Keratinocyte (primary cell): ENCODE results near the gene BNC2. TPM values are rescaled to one million over a fixed set of nuclear protein-coding genes. Genes with fewer than 3 reads are reported as not detected.

Experiments
- DNase-seq: peaks from one replicate; pipeline ENCODE4 v3.0.0-alpha.2; 2011; ENCODE audit warnings: low read depth, missing footprints, low spot score
- FAIRE-seq: peaks from 2 replicates; lab custom pipeline; 2011; peaks lifted over from hg19 to GRCh38; lab: Jason Lieb, UNC
- H2AFZ ChIP-seq: 2 replicates; pipeline ENCODE4 v1.6.0; 2012; ENCODE audit warnings: low read length, control low read depth, inconsistent platforms; ENCODE audit not compliant: control insufficient read depth
- H3K27ac ChIP-seq: 2 replicates; pipeline ENCODE4 v1.5.1; 2011; ENCODE audit warnings: low read length; ENCODE audit not compliant: control insufficient read depth, insufficient read depth
- H3K27me3 ChIP-seq: 3 replicates; pipeline ENCODE4 v1.6.0; 2011; ENCODE audit warnings: low read length; ENCODE audit not compliant: control insufficient read depth, insufficient read depth; ENCODE audit errors: extremely low read depth
- H3K36me3 ChIP-seq, 2 experiments: 2 replicates in 1 of 2; 3 replicates in 1 of 2; pipeline ENCODE4 v1.5.1; 2011; ENCODE audit warnings: low read length in 2 of 2, mild to moderate bottlenecking in 1 of 2; ENCODE audit not compliant: control insufficient read depth in 2 of 2, insufficient read depth in 2 of 2; ENCODE audit errors: extremely low read depth in 1 of 2
- H3K4me1 ChIP-seq: 3 replicates; pipeline ENCODE4 v1.5.1; 2011; ENCODE audit warnings: low read length; ENCODE audit not compliant: control insufficient read depth, insufficient read depth; ENCODE audit errors: extremely low read depth
- H3K4me2 ChIP-seq: 3 replicates; pipeline ENCODE4 v1.6.0; 2011; ENCODE audit warnings: low read depth, low read length; ENCODE audit not compliant: control insufficient read depth, insufficient read depth; ENCODE audit errors: extremely low read depth
- H3K4me3 ChIP-seq, 3 experiments: fragments of 200-600 bp in 1 of 3; sonication (generic) in 1 of 3; 2 replicates in 2 of 3; 3 replicates in 1 of 3; pipeline ENCODE4 v1.5.1; 2011 to 2016; ENCODE audit warnings: low read length in 3 of 3, mild to moderate bottlenecking in 3 of 3, control low read depth in 2 of 3, inconsistent platforms in 1 of 3, low read depth in 1 of 3, mixed read lengths in 1 of 3, mixed run types in 1 of 3, moderate library complexity in 1 of 3; ENCODE audit not compliant: control insufficient read depth in 2 of 3, insufficient read depth in 2 of 3; ENCODE audit errors: extremely low read depth in 1 of 3
- H3K79me2 ChIP-seq: 2 replicates; pipeline ENCODE4 v1.6.0; 2012; ENCODE audit warnings: low read length; ENCODE audit not compliant: control insufficient read depth, insufficient read depth
- H3K9ac ChIP-seq: 3 replicates; pipeline ENCODE4 v1.6.0; 2011; ENCODE audit warnings: low read length; ENCODE audit not compliant: control insufficient read depth, insufficient read depth; ENCODE audit errors: extremely low read depth
- H3K9me1 ChIP-seq: 3 replicates; pipeline ENCODE4 v1.6.0; 2011; ENCODE audit warnings: low read length; ENCODE audit not compliant: control insufficient read depth, insufficient read depth; ENCODE audit errors: extremely low read depth
- H3K9me3 ChIP-seq: 2 replicates; pipeline ENCODE4 v1.5.1; 2012; ENCODE audit warnings: low read depth, low read length; ENCODE audit not compliant: control insufficient read depth
- H4K20me1 ChIP-seq: 3 replicates; pipeline ENCODE4 v1.6.0; 2011; ENCODE audit warnings: low read length; ENCODE audit not compliant: control insufficient read depth, insufficient read depth; ENCODE audit errors: extremely low read depth
- CTCF ChIP-seq, 3 experiments: IDR thresholded peaks in 1 of 3; conservative IDR thresholded peaks in 1 of 3; optimal IDR thresholded peaks in 1 of 3; 2 replicates in 2 of 3; 3 replicates in 1 of 3; pipeline versions ENCODE3 to v1.5.1; 2011; ENCODE audit warnings: low read length in 3 of 3, mild to moderate bottlenecking in 3 of 3, moderate library complexity in 2 of 3, control low read depth in 1 of 3, inconsistent platforms in 1 of 3; ENCODE audit not compliant: insufficient read depth in 2 of 3; ENCODE audit errors: extremely low read depth in 1 of 3
- EZH2 ChIP-seq: IDR thresholded peaks from one replicate; pipeline ENCODE4 v1.6.1; 2012; ENCODE audit warnings: inconsistent platforms, mild to moderate bottlenecking, low read length, moderate library complexity
- dilution Hi-C: fragments of 300-500 bp; cut with MboI; formaldehyde crosslinking; loops from one replicate; pipeline ENCODE4 v1.7.0; 2020; ENCODE audit warnings: low sequenced_read_pairs; ENCODE audit not compliant: extremely low pct_ligation_motif_present
- polyA plus RNA-seq, 5 experiments: library from polyadenylated mRNA; depleted of rRNA in 3 of 5; stranded (reverse) in 3 of 5; stranded (forward) in 1 of 5; unstranded in 1 of 5; fragments of >200 nt; gene quantifications; 1 replicate in 1 of 5; 2 replicates in 3 of 5; 3 replicates in 1 of 5; pipeline versions ENCODE4 v1.2.1 to v1.2.3, GENCODE V29; 2011 to 2012; ENCODE audit warnings: missing spikeins in 2 of 5, low read depth in 1 of 5, low replicate concordance in 1 of 5

Gene BNC2
- polyA plus RNA-seq, 1 donor (not counting 4 experiments of a cell fraction or from before 2014, with no cell fraction given): 1.1 TPM

- H3K9me1 ChIP-seq: no peaks in the 10 kb centered on the region
- dilution Hi-C loops: no loop called here
Observed at GRCh38 chr9:16735001-16735400, 135.5 kb downstream of the BNC2 start.

DNA sequence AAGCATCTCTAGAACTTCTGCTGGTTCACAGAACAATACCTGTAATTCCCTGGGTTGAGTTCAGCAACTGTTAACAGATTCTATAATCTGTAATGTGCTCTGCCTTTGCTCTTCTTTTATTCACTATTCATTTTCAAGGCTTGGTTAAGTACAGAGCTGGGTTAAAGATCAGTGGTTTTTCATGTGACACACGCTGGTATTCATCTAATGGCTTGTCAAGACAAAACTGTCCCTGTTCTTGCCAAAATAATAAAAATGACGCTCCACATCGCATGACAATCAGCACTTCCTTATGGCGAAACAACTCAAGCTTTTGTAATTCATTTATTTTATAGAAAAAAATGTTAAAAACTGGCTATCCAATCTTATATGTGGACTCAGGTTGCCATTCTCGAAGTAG is 137.9 kb downstream of the BNC2 start:
- DNase-seq (no peak), FAIRE-seq (no peak)
- Histone ChIP-seq H3K4me2 (no peak overlapping the region), H3K9me1 (no peaks in the 10 kb centered on the region), H3K4me1 (peaks cover 3% of the 10 kb centered on the region), H3K9me3 (no peaks in the 10 kb centered on the region), H4K20me1 (no peaks in the 10 kb centered on the region), H2AFZ (no peak overlapping the region), H3K36me3 (no peaks in the 10 kb centered on the region), H3K4me3 (no peak overlapping the region), H3K79me2 (no peaks in the 10 kb centered on the region), H3K9ac (no peak overlapping the region), H3K27ac (no peak overlapping the region), H3K27me3 (no peaks in the 10 kb centered on the region)
- dilution Hi-C loops: no loop called here
- TF ChIP-seq EZH2 (no peak), CTCF (optimal IDR thresholded peaks at IDR 0.05 in 1 of 3, IDR thresholded peaks at IDR 0.05 in 1 of 3, conservative IDR thresholded peaks at IDR 0.05 in 1 of 3; ENCODE audit: extremely low read depth in 1 of 3, insufficient read depth in 2 of 3, low read length in 3 of 3) (no peak)

More at GRCh38 chr9:16735001-16735400, 135.5 kb downstream of the BNC2 start:
- H3K4me3 ChIP-seq: no peak overlapping the region
- FAIRE-seq: no peak
- H3K27ac ChIP-seq: no peak overlapping the region
- no peaks in the 10 kb centered on the region for H3K27me3 ChIP-seq
- H2AFZ ChIP-seq: no peak overlapping the region
- DNase-seq: no peak
- H4K20me1 ChIP-seq: no peaks in the 10 kb centered on the region
- no peaks in the 10 kb centered on the region for H3K9me3 ChIP-seq
- TF ChIP-seq CTCF (optimal IDR thresholded peaks at IDR 0.05 in 1 of 3, IDR thresholded peaks at IDR 0.05 in 1 of 3, conservative IDR thresholded peaks at IDR 0.05 in 1 of 3; ENCODE audit: extremely low read depth in 1 of 3, insufficient read depth in 2 of 3, low read length in 3 of 3) (no peak), EZH2 (no peak)
- no peaks in the 10 kb centered on the region for H3K4me1 ChIP-seq
- H3K4me2 ChIP-seq: no peak overlapping the region
- H3K79me2 ChIP-seq: no peaks in the 10 kb centered on the region
- no peaks in the 10 kb centered on the region for H3K36me3 ChIP-seq
- H3K9ac ChIP-seq: no peak overlapping the region
